WTC11 (cell line): ENCODE measurements around the gene PTH1R. TPM values are rescaled to one million over a fixed set of nuclear protein-coding genes. Genes with fewer than 3 reads are reported as not detected.

Experiments used
- ATAC-seq: fragments of 200-7000 bp; cut with Tn5 transposase; 2 replicates; pipeline ENCODE4 v1.10.0; 2021; ENCODE audit warnings: mild to moderate bottlenecking, moderate library complexity
- CTCF ChIA-PET: fragments of 300-600 bp; sonication (Branson Sonifier 250); formaldehyde crosslinking; loops from one replicate; lab custom pipeline; 2021; ENCODE audit warnings: antibody characterized with exemption; lab: Charles Lee
- POLR2A ChIA-PET: fragments of 350-600 bp; sonication (Branson Sonifier 250); formaldehyde crosslinking; loops from one replicate; lab custom pipeline; 2021; ENCODE audit warnings: antibody characterized with exemption; lab: Charles Lee
- DNase-seq: peaks from one replicate; pipeline ENCODE4 v3.0.0; 2021; ENCODE audit warnings: low spot score
- H3K27ac Mint-ChIP-seq: 2 replicates; pipeline ENCODE4 v1.8.0; 2021; ENCODE audit warnings: mixed read lengths
- H3K27me3 Mint-ChIP-seq: 2 replicates; pipeline ENCODE4 v1.8.0; 2021; ENCODE audit warnings: low read depth, mild to moderate bottlenecking, moderate library complexity, mixed read lengths
- H3K36me3 Mint-ChIP-seq: 2 replicates; pipeline ENCODE4 v1.8.0; 2021; ENCODE audit warnings: mixed read lengths
- H3K4me1 Mint-ChIP-seq: 2 replicates; pipeline ENCODE4 v1.8.0; 2022; ENCODE audit warnings: mixed read lengths
- H3K4me3 Mint-ChIP-seq: 2 replicates; pipeline ENCODE4 v1.8.0; 2021; ENCODE audit warnings: mild to moderate bottlenecking, moderate library complexity, mixed read lengths
- H3K9me3 Mint-ChIP-seq: 2 replicates; pipeline ENCODE4 v1.8.0; 2021; ENCODE audit warnings: mixed read lengths
- AFF4 ChIP-seq: sonication (generic); formaldehyde crosslinking; IDR thresholded peaks from 2 replicates; pipeline ENCODE4 v1.8.1; 2023; ENCODE audit warnings: mild to moderate bottlenecking, missing genetic modification reagents, borderline replicate concordance
- AR ChIP-seq: fragments of 250-450 bp; sonication (Bioruptor Pico); IDR thresholded peaks from 2 replicates; pipeline ENCODE4 v1.9.0; 2021; ENCODE audit warnings: mild to moderate bottlenecking
- ATF1 ChIP-seq: sonication (generic); formaldehyde crosslinking; IDR thresholded peaks from 2 replicates; pipeline ENCODE4 v1.8.1; 2023; ENCODE audit warnings: mild to moderate bottlenecking, moderate library complexity, missing genetic modification reagents
- E2F4 ChIP-seq: sonication (generic); formaldehyde crosslinking; IDR thresholded peaks from 2 replicates; pipeline ENCODE4 v1.8.1; 2022; ENCODE audit warnings: low read depth, mild to moderate bottlenecking, moderate library complexity, missing genetic modification reagents, borderline replicate concordance
- ESRRA ChIP-seq: sonication (generic); formaldehyde crosslinking; IDR thresholded peaks from 2 replicates; pipeline ENCODE4 v1.8.1; 2022; ENCODE audit warnings: mild to moderate bottlenecking, missing genetic modification reagents, borderline replicate concordance
- ETV6 ChIP-seq: sonication (generic); formaldehyde crosslinking; IDR thresholded peaks from 2 replicates; pipeline ENCODE4 v1.8.1; 2022; ENCODE audit warnings: mild to moderate bottlenecking, missing genetic modification reagents
- GRHL2 ChIP-seq: fragments of 250-450 bp; sonication (Bioruptor Pico); IDR thresholded peaks from 2 replicates; pipeline ENCODE4 v1.8.0; 2022; ENCODE audit warnings: mild to moderate bottlenecking, moderate library complexity; ENCODE audit not compliant: insufficient replicate concordance, severe bottlenecking
- GTF2I ChIP-seq: fragments of 250-450 bp; sonication (Bioruptor Pico); conservative IDR thresholded peaks from 2 replicates; pipeline ENCODE4 v1.4.0; 2021; ENCODE audit warnings: mild to moderate bottlenecking
- HMGXB4 ChIP-seq: sonication (generic); formaldehyde crosslinking; IDR thresholded peaks from 2 replicates; pipeline ENCODE4 v1.8.1; 2023; ENCODE audit warnings: mild to moderate bottlenecking, moderate library complexity, missing genetic modification reagents
- OVOL2 ChIP-seq: fragments of 250-450 bp; sonication (Bioruptor Pico); IDR thresholded peaks from 2 replicates; pipeline ENCODE4 v1.9.0; 2021; ENCODE audit warnings: mild to moderate bottlenecking, borderline replicate concordance
- SMAD3 ChIP-seq: sonication (generic); formaldehyde crosslinking; IDR thresholded peaks from 2 replicates; pipeline ENCODE4 v1.8.0; 2022; ENCODE audit warnings: missing genetic modification reagents, mild to moderate bottlenecking, borderline replicate concordance
- SMAD4 ChIP-seq: sonication (generic); formaldehyde crosslinking; IDR thresholded peaks from 2 replicates; pipeline ENCODE4 v1.8.0; 2022; ENCODE audit warnings: mild to moderate bottlenecking, missing genetic modification reagents
- STAT6 ChIP-seq: sonication (generic); formaldehyde crosslinking; conservative IDR thresholded peaks from 2 replicates; pipeline ENCODE4 v1.8.1; 2023; ENCODE audit warnings: mild to moderate bottlenecking, low read depth, missing genetic modification reagents, moderate library complexity
- ZNF317 ChIP-seq: sonication (generic); formaldehyde crosslinking; IDR thresholded peaks from 2 replicates; pipeline ENCODE4 v1.8.1; 2023; ENCODE audit warnings: low read depth, mild to moderate bottlenecking, moderate library complexity, missing genetic modification reagents, borderline replicate concordance
- ZNF396 ChIP-seq: fragments of 250-450 bp; sonication (Bioruptor Pico); IDR thresholded peaks from 2 replicates; pipeline ENCODE4 v1.8.0; 2021; ENCODE audit warnings: mild to moderate bottlenecking, moderate library complexity, borderline replicate concordance
- ZNF532 ChIP-seq: fragments of 250-450 bp; sonication (Bioruptor Pico); IDR thresholded peaks from 2 replicates; pipeline ENCODE4 v1.9.0; 2021; ENCODE audit warnings: mild to moderate bottlenecking, borderline replicate concordance
- ZSCAN18 ChIP-seq: fragments of 250-450 bp; sonication (Bioruptor Pico); IDR thresholded peaks from 2 replicates; pipeline ENCODE4 v2.1.2; 2022; ENCODE audit warnings: mild to moderate bottlenecking, moderate library complexity
- total RNA-seq: library from RNA; stranded (reverse); gene quantifications from 3 replicates; pipeline ENCODE4 v1.2.3, GENCODE V29; 2021

PTH1R gene
- total RNA-seq, 1 experiment from 2014 or later, result 12.0 TPM

GRCh38 chr3:46865031-46865507 is 12.5 kb upstream of the PTH1R start:
- ATAC-seq (no peak), DNase-seq (no peak)
- Mint-ChIP-seq H3K27me3 (no peaks in the 10 kb centered on the region), H3K4me3 (no peak overlapping the region), H3K4me1 (no peaks in the 10 kb centered on the region), H3K9me3 (no peaks in the 10 kb centered on the region), H3K27ac (no peak overlapping the region), H3K36me3 (no peaks in the 10 kb centered on the region)
- ChIA-PET CTCF (interaction anchor here (2.1 to 4.4 kb wide), 2 partner anchors 30 to 44 kb away, joined by 9 to 39 read pairs; no protein-coding TSS in a partner anchor), POLR2A (no interaction called here)
- TF ChIP-seq OVOL2 (CRISPR knock-in tag) (no peak), GTF2I (CRISPR knock-in tag) (no peak), ATF1 (no peak), AFF4 (CRISPR knock-in tag) (no peak), ZNF532 (CRISPR knock-in tag) (no peak), HMGXB4 (CRISPR knock-in tag) (no peak), ZNF396 (no peak), GRHL2 (CRISPR knock-in tag) (no peak), ETV6 (CRISPR knock-in tag) (no peak), ESRRA (CRISPR knock-in tag) (no peak), SMAD4 (CRISPR knock-in tag) (no peak), AR (CRISPR knock-in tag) (no peak), ZNF317 (CRISPR knock-in tag) (no peak), E2F4 (CRISPR knock-in tag) (no peak), STAT6 (CRISPR knock-in tag) (no peak), ZSCAN18 (CRISPR knock-in tag) (no peak), SMAD3 (CRISPR knock-in tag) (no peak)
